SK-N-SH (cell line): Measurements from ENCODE around the gene TNFRSF11A. TPM values are rescaled to one million over a fixed set of nuclear protein-coding genes. Genes with fewer than 3 reads are reported as not detected.

Experiments used
- CTCF ChIA-PET: fragments of 300-600, 350-600 bp; formaldehyde crosslinking; extraction: SDS; loops from one replicate; lab custom pipeline; 2021; lab: Yijun Ruan, JAX
- POLR2A ChIA-PET: fragments of 350-600 bp; sonication (Branson Sonifier 250); formaldehyde crosslinking; extraction: SDS; loops from one replicate; lab custom pipeline; 2020; ENCODE audit warnings: antibody characterized with exemption, inconsistent platforms; lab: Yijun Ruan, JAX
- DNase-seq: peaks from one replicate; pipeline ENCODE4 v3.0.0; 2012
- H2AFZ ChIP-seq: fragments of 200-600 bp; sonication (generic); 2 replicates; pipeline ENCODE4 v1.8.1; 2016; ENCODE audit warnings: antibody characterized with exemption, mild to moderate bottlenecking, low read depth
- H3F3A ChIP-seq: fragments of 200-600 bp; sonication (generic); replicated peaks from 2 replicates; pipeline ENCODE3; 2016; ENCODE audit warnings: antibody characterized with exemption, mild to moderate bottlenecking; ENCODE audit not compliant: insufficient read depth
- H3K27ac ChIP-seq, 2 experiments: fragments of 200-500 bp in 1 of 2; fragments of 200-600 bp in 1 of 2; sonication (Bioruptor generic) in 1 of 2; sonication (generic), shearing (Covaris generic) in 1 of 2; 2 replicates each; pipeline versions ENCODE4 v1.5.1 to v1.6.1; 2014 to 2016; ENCODE audit warnings: low read depth in 2 of 2, inconsistent platforms in 1 of 2, low read length in 1 of 2, mild to moderate bottlenecking in 1 of 2, mixed read lengths in 1 of 2
- H3K27me3 ChIP-seq: fragments of 200-600 bp; sonication (generic), shearing (Covaris generic); 2 replicates; pipeline ENCODE4 v1.6.1; 2016; ENCODE audit warnings: mixed run types; ENCODE audit not compliant: insufficient read depth
- H3K36me3 ChIP-seq, 2 experiments: fragments of 200-500 bp in 1 of 2; fragments of 200-600 bp in 1 of 2; sonication (Bioruptor generic) in 1 of 2; sonication (generic) in 1 of 2; replicated peaks in 1 of 2; 2 replicates each; pipeline versions ENCODE3 to v1.5.1; 2014 to 2016; ENCODE audit warnings: low read length in 1 of 2, mild to moderate bottlenecking in 1 of 2; ENCODE audit not compliant: insufficient read depth in 2 of 2, control insufficient read depth in 1 of 2
- H3K4me1 ChIP-seq, 2 experiments: fragments of 200-500 bp in 1 of 2; fragments of 200-600 bp in 1 of 2; sonication (Bioruptor generic) in 1 of 2; sonication (generic), shearing (Covaris generic) in 1 of 2; 2 replicates each; pipeline versions ENCODE4 v1.5.1 to v1.6.1; 2014 to 2016; ENCODE audit warnings: low read depth in 1 of 2, low read length in 1 of 2, mixed run types in 1 of 2; ENCODE audit not compliant: insufficient read depth in 2 of 2, control insufficient read depth in 1 of 2
- H3K4me2 ChIP-seq: fragments of 200-600 bp; sonication (generic), shearing (Covaris generic); 2 replicates; pipeline ENCODE4 v1.6.1; 2017; ENCODE audit warnings: mixed run types
- H3K4me3 ChIP-seq, 2 experiments: fragments of 200-500 bp in 1 of 2; fragments of 200-600 bp in 1 of 2; sonication (Bioruptor generic) in 1 of 2; sonication (generic), shearing (Covaris generic) in 1 of 2; 2 replicates each; pipeline versions ENCODE4 v1.5.1 to v1.8.1; 2014 to 2016; ENCODE audit warnings: low read depth in 2 of 2, inconsistent platforms in 1 of 2, low read length in 1 of 2, mild to moderate bottlenecking in 1 of 2, mixed read lengths in 1 of 2, moderate library complexity in 1 of 2
- H3K79me2 ChIP-seq: fragments of 200-600 bp; sonication (generic); 2 replicates; pipeline ENCODE4 v1.8.1; 2017; ENCODE audit warnings: mild to moderate bottlenecking; ENCODE audit not compliant: insufficient read depth
- H3K9ac ChIP-seq: fragments of 200-600 bp; sonication (generic); 2 replicates; pipeline ENCODE4 v1.6.1; 2017; ENCODE audit warnings: mixed run types
- H3K9me2 ChIP-seq: fragments of 200-600 bp; sonication (generic); 2 replicates; pipeline ENCODE4 v1.6.1; 2017; ENCODE audit warnings: mixed run types
- H3K9me3 ChIP-seq: fragments of 200-600 bp; sonication (generic); 2 replicates; pipeline ENCODE4 v1.6.1; 2017; ENCODE audit warnings: mixed run types, mild to moderate bottlenecking, moderate library complexity
- H4K20me1 ChIP-seq: fragments of 200-600 bp; sonication (generic); 2 replicates; pipeline ENCODE4 v1.6.1; 2017; ENCODE audit warnings: mild to moderate bottlenecking, mixed run types; ENCODE audit not compliant: insufficient read depth
- CHD2 ChIP-seq: fragments of 150-350 bp; IDR thresholded peaks from 2 replicates; pipeline ENCODE4 v1.6.1; 2018; ENCODE audit warnings: low read length; ENCODE audit not compliant: partially characterized antibody
- CTCF ChIP-seq: fragments of 200-600 bp; sonication (generic); IDR thresholded peaks from 2 replicates; pipeline ENCODE4 v1.6.1; 2017; ENCODE audit warnings: antibody characterized with exemption, mild to moderate bottlenecking, moderate library complexity
- ELF1 ChIP-seq: IDR thresholded peaks from 2 replicates; pipeline ENCODE4 v1.4.0; 2012
- FOXM1 ChIP-seq: IDR thresholded peaks from 2 replicates; pipeline ENCODE4 v1.4.0; 2012; ENCODE audit warnings: low read depth, mild to moderate bottlenecking
- GABPA ChIP-seq: IDR thresholded peaks from 2 replicates; pipeline ENCODE4 v1.4.0; 2012; ENCODE audit warnings: low read depth, mild to moderate bottlenecking
- MAX ChIP-seq: IDR thresholded peaks from 2 replicates; pipeline ENCODE4 v1.4.0; 2012; ENCODE audit warnings: low read depth
- MXI1 ChIP-seq: IDR thresholded peaks from 2 replicates; pipeline ENCODE4 v1.6.1; 2012; ENCODE audit warnings: mild to moderate bottlenecking, low read depth, low read length, improper control_type of control experiment
- NFIC ChIP-seq: IDR thresholded peaks from 2 replicates; pipeline ENCODE4 v1.4.0; 2012; ENCODE audit warnings: borderline replicate concordance
- NRF1 ChIP-seq: IDR thresholded peaks from 2 replicates; pipeline ENCODE4 v1.6.1; 2012; ENCODE audit warnings: low read depth, mild to moderate bottlenecking, low read length
- RCOR1 ChIP-seq: fragments of 150-350 bp; IDR thresholded peaks from 2 replicates; pipeline ENCODE4 v1.6.1; 2017; ENCODE audit warnings: antibody characterized with exemption, low read length
- REST ChIP-seq: IDR thresholded peaks from 2 replicates; pipeline ENCODE4 v1.6.1; 2012; ENCODE audit warnings: mild to moderate bottlenecking, low read depth, low read length, moderate library complexity
- RXRA ChIP-seq: IDR thresholded peaks from 2 replicates; pipeline ENCODE4 v1.4.0; 2012; ENCODE audit warnings: low read depth, mild to moderate bottlenecking, borderline replicate concordance
- SIN3A ChIP-seq: IDR thresholded peaks from 2 replicates; pipeline ENCODE4 v1.6.1; 2012; ENCODE audit warnings: low read depth, mild to moderate bottlenecking, low read length, moderate library complexity, borderline replicate concordance
- SMC3 ChIP-seq: IDR thresholded peaks from 2 replicates; pipeline ENCODE4 v1.6.1; 2012; ENCODE audit warnings: low read depth, low read length, improper control_type of control experiment
- TAF1 ChIP-seq: IDR thresholded peaks from 2 replicates; pipeline ENCODE4 v1.6.1; 2012; ENCODE audit warnings: low read depth, mild to moderate bottlenecking, low read length, moderate library complexity, borderline replicate concordance
- TCF12 ChIP-seq: IDR thresholded peaks from 2 replicates; pipeline ENCODE4 v1.4.0; 2012
- TEAD4 ChIP-seq: IDR thresholded peaks from 2 replicates; pipeline ENCODE4 v1.4.0; 2012; ENCODE audit warnings: mild to moderate bottlenecking, borderline replicate concordance; ENCODE audit not compliant: insufficient read depth
- USF1 ChIP-seq: IDR thresholded peaks from 2 replicates; pipeline ENCODE4 v1.4.0; 2012; ENCODE audit warnings: low read depth, borderline replicate concordance
- USF2 ChIP-seq: fragments of 150-350 bp; IDR thresholded peaks from 2 replicates; pipeline ENCODE4 v1.6.1; 2017; ENCODE audit warnings: antibody characterized with exemption, low read length, low read depth, borderline replicate concordance
- ZBTB33 ChIP-seq: IDR thresholded peaks from 2 replicates; pipeline ENCODE4 v1.4.0; 2012; ENCODE audit warnings: low read depth, borderline replicate concordance
- WGBS: methylation state at CpG from one replicate; pipeline ENCODE4 v1.1.6; 2017; ENCODE audit warnings: low lambda C conversion rate; 5-methylcytosine and 5-hydroxymethylcytosine counted together
- polyA plus RNA-seq, 3 experiments: library from polyadenylated mRNA; depleted of rRNA; stranded (reverse); fragments of >200 nt; gene quantifications; 2 replicates each; pipeline ENCODE4 v1.2.3, GENCODE V29; 2012

TNFRSF11A gene
- polyA plus RNA-seq, 1 of the 3 experiments (the other 2 are of a cell fraction), result 5.1 TPM

GRCh38 chr18:62353170-62353569 is 28.1 kb downstream of the TNFRSF11A start:
- H3K27me3 ChIP-seq, result no peaks in the 10 kb centered on the region
- 89% methylated on average over 7 of the region's 7 CpGs for WGBS
- no peaks in the 10 kb centered on the region for H3K9me2 ChIP-seq
- H3K4me1 ChIP-seq, result no peaks in the 10 kb centered on the region
- CTCF ChIA-PET, result no interaction called here
- no peaks in the 10 kb centered on the region for H3K36me3 ChIP-seq
- DNase-seq, result no peak
- POLR2A ChIA-PET, result no interaction called here
- H4K20me1 ChIP-seq, result no peaks in the 10 kb centered on the region
- H3K79me2 ChIP-seq, result no peaks in the 10 kb centered on the region
- no peak overlapping the region for H3K4me3 ChIP-seq
- H3K9ac ChIP-seq, result no peak overlapping the region
- no peaks in the 10 kb centered on the region for H3F3A ChIP-seq
- H2AFZ ChIP-seq, result no peak overlapping the region
- no peak overlapping the region for H3K4me2 ChIP-seq
- H3K27ac ChIP-seq, result no peak overlapping the region
- no peak for TF ChIP-seq RCOR1
- TF ChIP-seq NRF1, result no peak
- TF ChIP-seq TCF12, result no peak
- TF ChIP-seq FOXM1, result no peak
- TF ChIP-seq REST, result no peak
- no peak for TF ChIP-seq MXI1
- TF ChIP-seq USF2, result no peak
- no peak for TF ChIP-seq GABPA
- TF ChIP-seq CHD2, result no peak
- TF ChIP-seq NFIC, result no peak
- no peak for TF ChIP-seq SMC3
- TF ChIP-seq SIN3A, result no peak
- no peak for TF ChIP-seq USF1
- TF ChIP-seq TEAD4, result no peak
- TF ChIP-seq ZBTB33, result no peak
- no peak for TF ChIP-seq CTCF
- no peak for TF ChIP-seq TAF1
- TF ChIP-seq RXRA, result no peak
- TF ChIP-seq ELF1, result no peak
- TF ChIP-seq MAX, result no peak
- no peaks in the 10 kb centered on the region for H3K9me3 ChIP-seq
